Brain microvascular endothelial cell (primary cell): Measurements from ENCODE around the gene FCN2.

Experiments used
- DNase-seq: peaks from one replicate; pipeline ENCODE4 v3.0.0-alpha.2; 2020
- H3K27ac ChIP-seq: fragments of 250-450 bp; sonication (Bioruptor Pico); 2 replicates; pipeline ENCODE4 v1.5.1; 2020; ENCODE audit warnings: mild to moderate bottlenecking, moderate library complexity
- H3K27me3 ChIP-seq: fragments of 250-450 bp; sonication (Bioruptor Pico); replicated peaks from 2 replicates; pipeline ENCODE4 v1.5.1; 2020; ENCODE audit warnings: mild to moderate bottlenecking
- H3K36me3 ChIP-seq: fragments of 250-450 bp; sonication (Bioruptor Pico); replicated peaks from 2 replicates; pipeline ENCODE4 v1.5.1; 2020; ENCODE audit warnings: mild to moderate bottlenecking
- H3K4me3 ChIP-seq: 2 replicates; pipeline ENCODE4 v1.5.1; 2011; ENCODE audit warnings: low read depth, mild to moderate bottlenecking, control low read depth, low read length, moderate library complexity
- CTCF ChIP-seq: IDR thresholded peaks from 2 replicates; pipeline ENCODE4 v1.5.1; 2011; ENCODE audit warnings: low read depth, mild to moderate bottlenecking, moderate library complexity, low read length, control low read depth, inconsistent platforms; ENCODE audit errors: missing control alignments
- in situ Hi-C: cut with HindIII; loops from 2 replicates; pipeline ENCODE4 v1.10.0; 2017; ENCODE audit warnings: low sequenced_read_pairs, low pct_ligation_motif_present

Gene FCN2

GRCh38 chr9:134834957-134835419 lies 45.6 kb upstream of the FCN2 start:
- Histone ChIP-seq H3K4me3 (no peak overlapping the region), H3K27ac (no peak overlapping the region), H3K36me3 (peaks cover 99% of the 10 kb centered on the region), H3K27me3 (no peaks in the 10 kb centered on the region)
- TF ChIP-seq CTCF: no peak
- DNase-seq: no peak
- in situ Hi-C loops: no loop called here

DNA sequence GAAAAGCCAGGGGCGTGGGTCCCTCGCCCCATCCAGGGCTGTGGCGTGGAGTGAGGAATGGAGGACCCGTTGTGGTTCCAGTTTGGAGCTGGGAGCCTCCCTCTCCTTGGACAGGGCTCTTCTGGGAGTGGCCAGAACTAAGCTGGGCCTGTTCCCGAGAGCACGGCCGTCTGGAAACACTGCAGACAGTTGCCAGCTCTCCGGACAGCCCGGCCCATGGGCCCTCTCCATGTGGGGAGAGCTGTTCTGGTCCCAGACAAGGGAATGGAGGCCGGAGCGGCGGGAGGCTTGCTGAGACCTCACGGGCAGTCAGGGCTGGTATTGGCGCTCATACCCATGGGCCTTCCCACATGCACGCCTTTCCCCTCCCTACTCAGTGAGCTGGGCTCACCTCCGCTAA lies 45.2 kb upstream of the FCN2 start:
- no peak for TF ChIP-seq CTCF
- no peaks in the 10 kb centered on the region for H3K27me3 ChIP-seq
- in situ Hi-C loops: no loop called here
- H3K36me3 ChIP-seq: peaks cover 99% of the 10 kb centered on the region
- H3K27ac ChIP-seq: no peak overlapping the region
- H3K4me3 ChIP-seq: no peak overlapping the region
- no peak for DNase-seq

GRCh38 chr9:134835987-134836386 lies 44.6 kb upstream of the FCN2 start:
- Histone ChIP-seq H3K36me3 (peaks cover 99% of the 10 kb centered on the region), H3K27ac (no peak overlapping the region), H3K27me3 (no peaks in the 10 kb centered on the region), H3K4me3 (no peak overlapping the region)
- DNase-seq: no peak
- in situ Hi-C loops: no loop called here
- no peak for TF ChIP-seq CTCF

GRCh38 chr9:134836406-134836970 lies 44.1 kb upstream of the FCN2 start:
- no peak overlapping the region for H3K27ac ChIP-seq
- TF ChIP-seq CTCF: no peak
- peaks cover 99% of the 10 kb centered on the region for H3K36me3 ChIP-seq
- no peaks in the 10 kb centered on the region for H3K27me3 ChIP-seq
- in situ Hi-C loops: no loop called here
- no peak for DNase-seq
- H3K4me3 ChIP-seq: no peak overlapping the region

- no peak for TF ChIP-seq CTCF
- Histone ChIP-seq H3K4me3 (no peak overlapping the region), H3K27me3 (no peaks in the 10 kb centered on the region), H3K36me3 (peaks cover 97% of the 10 kb centered on the region), H3K27ac (no peak overlapping the region)
- no peak for DNase-seq
- in situ Hi-C loops: no loop called here
These were observed 43.1 kb upstream of the FCN2 start for GRCh38 chr9:134837529-134837928.
